ENCODE measurements around the gene FAM25A. TPM values are rescaled to one million over a fixed set of nuclear protein-coding genes. Genes with fewer than 3 reads are reported as not detected.

FAM25A gene
- total RNA-seq, 1 experiment from 2014 or later = not detected

GRCh38 chr10:87059401-87059800 is 39.3 kb downstream of the FAM25A start:
- DNase-seq (ENCODE audit: low spot score) = no peak

DNA sequence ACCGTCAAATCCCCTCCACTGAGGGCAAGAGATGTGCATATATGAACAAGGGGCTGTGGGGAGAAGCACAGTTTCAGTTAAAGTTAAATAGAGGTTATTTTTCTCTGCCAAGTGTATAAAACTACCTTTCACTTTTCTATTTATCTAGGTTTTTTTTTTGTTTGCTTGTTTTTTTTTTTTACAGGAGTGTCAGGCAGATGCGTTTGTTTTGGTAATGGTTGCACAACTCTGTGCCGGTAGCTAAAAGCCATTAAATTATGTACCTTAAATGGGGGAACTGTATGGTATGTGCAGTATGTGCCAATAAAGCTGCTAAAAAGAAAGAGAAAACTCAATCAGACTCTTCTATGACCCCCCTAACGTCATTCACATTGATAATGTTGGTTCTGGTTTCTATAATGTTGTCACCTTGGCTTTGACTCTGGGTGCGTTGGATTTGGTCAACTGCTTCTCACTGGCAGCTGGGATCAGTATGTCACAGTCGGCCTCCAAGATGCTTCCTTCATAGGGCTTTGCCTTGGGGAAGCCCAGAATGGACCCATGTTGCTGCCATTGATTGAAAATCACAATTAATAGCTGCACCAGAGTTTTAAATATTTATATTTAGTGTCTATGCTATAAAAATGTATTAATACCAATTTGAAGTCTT is 40.3 kb downstream of the FAM25A start:
- no peak for DNase-seq (ENCODE audit: low spot score)

GRCh38 chr10:87064651-87065050 is 44.6 kb downstream of the FAM25A start:
- no peak for DNase-seq (ENCODE audit: low spot score)

DNA sequence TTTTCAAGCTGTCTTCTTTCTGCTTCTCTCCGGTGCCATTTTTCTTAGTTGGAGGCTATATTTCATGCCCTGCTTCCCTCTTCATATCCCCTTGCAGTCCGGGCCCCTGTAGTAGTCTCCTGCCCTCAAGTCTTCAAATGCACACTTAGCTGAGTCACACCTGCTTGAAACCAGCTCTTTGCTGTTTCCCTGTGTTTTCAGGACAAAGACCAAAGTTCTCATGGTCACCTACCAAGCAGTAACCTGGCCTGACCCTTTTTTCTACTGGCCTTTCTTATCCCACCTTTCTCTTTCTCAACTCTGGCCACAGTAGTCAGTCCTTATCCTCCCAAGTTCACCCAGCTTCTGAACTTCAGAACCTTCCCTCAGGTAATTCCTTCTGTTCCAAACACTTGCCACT is 46.1 kb downstream of the FAM25A start:
- no peak for DNase-seq (ENCODE audit: low spot score)

GRCh38 chr10:87066865-87067264 is 46.8 kb downstream of the FAM25A start:
- no peak for DNase-seq (ENCODE audit: low spot score)

DNA sequence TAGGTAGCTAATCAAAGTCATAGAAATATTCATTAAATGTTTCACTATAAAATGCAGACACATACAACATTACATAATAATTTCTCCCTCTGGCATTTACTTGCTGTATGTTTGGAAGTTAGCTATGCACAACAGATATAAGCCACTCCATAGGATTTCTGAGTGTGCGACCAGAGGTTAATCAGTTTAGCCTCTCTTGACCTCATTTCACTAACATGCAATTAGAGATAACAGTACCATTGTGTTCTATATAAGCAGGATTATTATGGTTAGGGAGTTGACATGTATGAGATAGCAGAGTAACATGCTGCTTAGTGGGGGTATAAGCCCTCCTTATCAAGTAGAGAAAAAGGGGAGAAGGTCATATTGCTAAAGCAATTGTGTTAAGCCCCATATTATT is 48.2 kb downstream of the FAM25A start:
- DNase-seq (ENCODE audit: low spot score) = no peak

DNA sequence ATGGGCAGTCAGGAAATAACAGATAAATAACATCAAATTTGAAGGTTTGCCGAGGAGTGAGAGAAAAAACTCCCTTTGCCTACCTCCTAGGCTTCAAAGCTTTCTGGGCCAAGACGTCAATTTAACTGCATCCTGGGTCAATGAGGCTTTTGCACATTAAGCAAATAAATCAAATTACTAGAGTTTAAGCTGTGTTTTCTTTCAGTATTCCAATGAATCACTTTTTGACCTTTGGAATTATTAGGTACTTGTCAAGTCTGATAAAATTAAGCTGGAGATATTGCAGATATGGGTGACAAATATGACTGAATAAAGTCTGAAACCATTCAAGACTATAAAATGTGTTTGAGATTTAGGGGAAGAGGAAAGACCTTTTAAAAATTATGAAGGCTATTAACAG is 52.4 kb downstream of the FAM25A start:
- DNase-seq (ENCODE audit: low spot score) = no peak

Small RNAs within 50 kb of the gene (small RNA-seq; reads per million reads assigned to genes)
- gene AL136982.5 (not detected), gene BMS1P3 (not detected), gene FAM25A (not detected), gene RNU6-529P (not detected)

Other genes starting within 250 kb of the FAM25A start
- gene MMRN2, start 62.7 kb upstream of the FAM25A start, total RNA-seq (2014; rRNA removed; shearing (Covaris generic)) = 23.4 and 26.6 TPM in 2 replicates
- 647 and 699 TPM in 2 replicates for gene SNCG, start 61.7 kb upstream of the FAM25A start, total RNA-seq (2014; rRNA removed; shearing (Covaris generic))
- 1.6 and 3.1 TPM in 2 replicates for gene ADIRF, start 51.8 kb upstream of the FAM25A start, total RNA-seq (2014; rRNA removed; shearing (Covaris generic))
- 114 and 127 TPM in 2 replicates for gene GLUD1, start 74.5 kb downstream of the FAM25A start, total RNA-seq (2014; rRNA removed; shearing (Covaris generic))
- gene SHLD2, start 74.9 kb downstream of the FAM25A start, total RNA-seq (2014; rRNA removed; shearing (Covaris generic)) = 18.1 and 18.6 TPM in 2 replicates
- gene NUTM2A, start 205.2 kb downstream of the FAM25A start, total RNA-seq (2014; rRNA removed; shearing (Covaris generic)) = 0.21 TPM in 1 of 2 replicates, not detected in the other

Measured in HT-29 (cell line).